ENCODE data around the gene OGFOD3. TPM values are rescaled to one million over a fixed set of nuclear protein-coding genes. Genes with fewer than 3 reads are reported as not detected.
A peak's percentile ranks its signal among the peaks of the same experiment; 100 is the strongest.
"Not testable (repeated sequence)": the region's sequence is repeated elsewhere in the genome, so short reads cannot be mapped to it uniquely, and the experiment has no call there.

Gene OGFOD3
- total RNA-seq, 1 donor: 25.3 TPM

GRCh38 chr17:82458885-82459424 is 40.6 kb upstream of the OGFOD3 start:
- Histone ChIP-seq H3K9me3 (ENCODE audit: low read depth, low read length) (no peaks in the 10 kb centered on the region), H2AFZ (ENCODE audit: low read length) (peak overlapping the region; percentile 75), H4K20me1 (ENCODE audit: insufficient read depth, low read length) (no peaks in the 10 kb centered on the region), H3K4me1 (ENCODE audit: insufficient read depth, low read length) (peaks cover 12% of the 10 kb centered on the region), H3K4me3 (ENCODE audit: insufficient read depth, low read length) (peak overlapping the region; percentile 83), H3K4me2 (ENCODE audit: insufficient read depth, low read length) (peak overlapping the region; percentile 97), H3K79me2 (ENCODE audit: insufficient read depth, low read length) (peaks cover 7% of the 10 kb centered on the region), H3K27ac (ENCODE audit: low read depth, low read length) (peak overlapping the region; percentile 60), H3K36me3 (ENCODE audit: insufficient read depth, low read length) (peaks cover 15% of the 10 kb centered on the region), H3K27me3 (ENCODE audit: insufficient read depth, low read length) (no peaks in the 10 kb centered on the region)
- no peak for TF ChIP-seq CTCF (IDR thresholded peaks at IDR 0.05; ENCODE audit: extremely low read depth, low read depth, low read length)
- peak; percentile 91 for DNase-seq (ENCODE audit: insufficient read length, low spot score, missing footprints)

GRCh38 chr17:82458179-82458884 is 39.9 kb upstream of the OGFOD3 start, which contains the start of gene NARF:
TSS of gene NARF (plus strand) at chr17:82458741. CDS start at chr17:82458804, 63 bp downstream.
- Histone ChIP-seq H3K9me3 (ENCODE audit: low read depth, low read length) (no peaks in the 10 kb centered on the region), H3K4me1 (ENCODE audit: insufficient read depth, low read length) (peaks cover 12% of the 10 kb centered on the region), H3K36me3 (ENCODE audit: insufficient read depth, low read length) (peaks cover 13% of the 10 kb centered on the region), H3K4me2 (ENCODE audit: insufficient read depth, low read length) (peak within 1 kb of the TSS; percentile 97), H3K27ac (ENCODE audit: low read depth, low read length) (peak within 1 kb of the TSS; percentile 97), H4K20me1 (ENCODE audit: insufficient read depth, low read length) (no peaks in the 10 kb centered on the region), H3K27me3 (ENCODE audit: insufficient read depth, low read length) (no peaks in the 10 kb centered on the region), H3K79me2 (ENCODE audit: insufficient read depth, low read length) (peaks cover 7% of the 10 kb centered on the region), H2AFZ (ENCODE audit: low read length) (peak within 1 kb of the TSS; percentile 75), H3K4me3 (ENCODE audit: insufficient read depth, low read length) (peak within 1 kb of the TSS; percentile 83)
- peak; percentile 100 for DNase-seq (ENCODE audit: insufficient read length, low spot score, missing footprints)
- TF ChIP-seq CTCF (IDR thresholded peaks at IDR 0.05; ENCODE audit: extremely low read depth, low read depth, low read length): no peak

GRCh38 chr17:82457929-82458178 is 39.5 kb upstream of the OGFOD3 start:
- Histone ChIP-seq H3K27ac (ENCODE audit: low read depth, low read length) (peak overlapping the region; percentile 97), H2AFZ (ENCODE audit: low read length) (peak overlapping the region; percentile 52), H3K79me2 (ENCODE audit: insufficient read depth, low read length) (peaks cover 7% of the 10 kb centered on the region), H3K4me1 (ENCODE audit: insufficient read depth, low read length) (peaks cover 12% of the 10 kb centered on the region), H4K20me1 (ENCODE audit: insufficient read depth, low read length) (no peaks in the 10 kb centered on the region), H3K36me3 (ENCODE audit: insufficient read depth, low read length) (peaks cover 12% of the 10 kb centered on the region), H3K27me3 (ENCODE audit: insufficient read depth, low read length) (no peaks in the 10 kb centered on the region), H3K9me3 (ENCODE audit: low read depth, low read length) (no peaks in the 10 kb centered on the region), H3K4me2 (ENCODE audit: insufficient read depth, low read length) (peak overlapping the region; percentile 97), H3K4me3 (ENCODE audit: insufficient read depth, low read length) (peak overlapping the region; percentile 83)
- no peak for DNase-seq (ENCODE audit: insufficient read length, low spot score, missing footprints)
- no peak for TF ChIP-seq CTCF (IDR thresholded peaks at IDR 0.05; ENCODE audit: extremely low read depth, low read depth, low read length)

- no peaks in the 10 kb centered on the region for H3K9me3 ChIP-seq (ENCODE audit: low read depth, low read length)
- DNase-seq (ENCODE audit: insufficient read length, low spot score, missing footprints): peak; percentile 58
- no peaks in the 10 kb centered on the region for H4K20me1 ChIP-seq (ENCODE audit: insufficient read depth, low read length)
- H3K36me3 ChIP-seq (ENCODE audit: insufficient read depth, low read length): peaks cover 10% of the 10 kb centered on the region
- peak overlapping the region; percentile 83 for H3K4me3 ChIP-seq (ENCODE audit: insufficient read depth, low read length)
- H2AFZ ChIP-seq (ENCODE audit: low read length): peak overlapping the region; percentile 52
- no peak for TF ChIP-seq CTCF (IDR thresholded peaks at IDR 0.05; ENCODE audit: extremely low read depth, low read depth, low read length)
- H3K27me3 ChIP-seq (ENCODE audit: insufficient read depth, low read length): no peaks in the 10 kb centered on the region
- peak overlapping the region; percentile 97 for H3K27ac ChIP-seq (ENCODE audit: low read depth, low read length)
- H3K79me2 ChIP-seq (ENCODE audit: insufficient read depth, low read length): peaks cover 7% of the 10 kb centered on the region
- H3K4me1 ChIP-seq (ENCODE audit: insufficient read depth, low read length): peaks cover 12% of the 10 kb centered on the region
- H3K4me2 ChIP-seq (ENCODE audit: insufficient read depth, low read length): peak overlapping the region; percentile 97
These were observed 38.9 kb upstream of the OGFOD3 start for GRCh38 chr17:82457073-82457928.

- DNase-seq (ENCODE audit: insufficient read length, low spot score, missing footprints); H3K36me3 ChIP-seq (ENCODE audit: insufficient read depth, low read length); H2AFZ ChIP-seq (ENCODE audit: low read length); H3K9me3 ChIP-seq (ENCODE audit: low read depth, low read length); H3K27me3 ChIP-seq (ENCODE audit: insufficient read depth, low read length); H3K4me3 ChIP-seq (ENCODE audit: insufficient read depth, low read length); H4K20me1 ChIP-seq (ENCODE audit: insufficient read depth, low read length); H3K4me2 ChIP-seq (ENCODE audit: insufficient read depth, low read length); H3K27ac ChIP-seq (ENCODE audit: low read depth, low read length): not testable (repeated sequence)
- Histone ChIP-seq H3K79me2 (ENCODE audit: insufficient read depth, low read length) (peaks cover 18% of the 10 kb centered on the region), H3K4me1 (ENCODE audit: insufficient read depth, low read length) (peaks cover 15% of the 10 kb centered on the region)
These were observed 35.3 kb upstream of the OGFOD3 start for GRCh38 chr17:82453706-82454105.

Data from osteoblast (primary cell).